GM23338 (cell line): ENCODE measurements around the gene HES3. TPM values are rescaled to one million over a fixed set of nuclear protein-coding genes. Genes with fewer than 3 reads are reported as not detected.
A peak's percentile ranks its signal among the peaks of the same experiment; 100 is the strongest.

Experiments used
- ATAC-seq: fragments of 200-7000 bp; cut with Tn5 transposase; 3 replicates; pipeline ENCODE4 v1.9.1; 2020
- DNase-seq: peaks from one replicate; pipeline ENCODE4 v3.0.0-alpha.2; 2015; ENCODE audit warnings: low spot score
- H2AFZ ChIP-seq: fragments of 200-600 bp; sonication (generic); 2 replicates; pipeline ENCODE4 v1.8.0; 2016; ENCODE audit warnings: antibody characterized with exemption, mild to moderate bottlenecking, moderate library complexity
- H3F3A ChIP-seq: fragments of 200-600 bp; sonication (generic); replicated peaks from 2 replicates; pipeline ENCODE4 v1.8.0; 2017; ENCODE audit warnings: antibody characterized with exemption, mixed run types, low read depth
- H3K27ac ChIP-seq: fragments of 200-600 bp; sonication (generic); 2 replicates; pipeline ENCODE4 v1.6.1; 2016; ENCODE audit warnings: low read depth
- H3K27me3 ChIP-seq: fragments of 200-600 bp; sonication (generic); 2 replicates; pipeline ENCODE4 v1.8.0; 2016; ENCODE audit warnings: mild to moderate bottlenecking, mixed run types, moderate library complexity; ENCODE audit not compliant: insufficient read depth
- H3K36me3 ChIP-seq: fragments of 200-600 bp; sonication (generic); 2 replicates; pipeline ENCODE4 v1.8.0; 2016; ENCODE audit warnings: mild to moderate bottlenecking; ENCODE audit not compliant: insufficient read depth
- H3K4me1 ChIP-seq: fragments of 200-600 bp; sonication (generic); 2 replicates; pipeline ENCODE4 v1.8.0; 2016; ENCODE audit warnings: mild to moderate bottlenecking, moderate library complexity; ENCODE audit not compliant: insufficient read depth
- H3K4me2 ChIP-seq: fragments of 200-600 bp; sonication (generic); 2 replicates; pipeline ENCODE4 v1.7.1; 2017; ENCODE audit warnings: mixed run types
- H3K4me3 ChIP-seq: fragments of 200-600 bp; sonication (generic); 2 replicates; pipeline ENCODE4 v1.6.1; 2016; ENCODE audit warnings: mixed run types
- H3K79me2 ChIP-seq: fragments of 200-600 bp; sonication (generic); replicated peaks from 2 replicates; pipeline ENCODE4 v1.8.0; 2017; ENCODE audit warnings: mild to moderate bottlenecking; ENCODE audit not compliant: insufficient read depth
- H3K9me2 ChIP-seq: fragments of 200-600 bp; sonication (generic); 2 replicates; pipeline ENCODE4 v1.8.0; 2017; ENCODE audit not compliant: insufficient read depth
- H4K20me1 ChIP-seq: fragments of 200-600 bp; sonication (generic); replicated peaks from 2 replicates; pipeline ENCODE4 v1.8.0; 2017; ENCODE audit warnings: mild to moderate bottlenecking; ENCODE audit not compliant: insufficient read depth
- H3K27ac Mint-ChIP-seq: 2 replicates; pipeline ENCODE4 v1.8.0; 2020; ENCODE audit warnings: inconsistent platforms, mild to moderate bottlenecking, moderate library complexity, mixed read lengths
- H3K27me3 Mint-ChIP-seq: 3 replicates; pipeline ENCODE4 v1.8.0; 2022; ENCODE audit warnings: low read depth, mild to moderate bottlenecking, moderate library complexity, mixed read lengths, inconsistent platforms; ENCODE audit not compliant: insufficient read depth, poor library complexity
- H3K36me3 Mint-ChIP-seq: 3 replicates; pipeline ENCODE4 v1.8.0; 2021; ENCODE audit warnings: low read depth, mild to moderate bottlenecking, inconsistent platforms, moderate library complexity, mixed read lengths
- H3K4me1 Mint-ChIP-seq: 3 replicates; pipeline ENCODE4 v1.8.0; 2020; ENCODE audit warnings: mild to moderate bottlenecking, inconsistent platforms, mixed read lengths
- H3K4me3 Mint-ChIP-seq: 3 replicates; pipeline ENCODE4 v1.8.0; 2021; ENCODE audit warnings: moderate library complexity, mild to moderate bottlenecking, inconsistent platforms, mixed read lengths
- H3K9me3 Mint-ChIP-seq: 3 replicates; pipeline ENCODE4 v1.8.0; 2020; ENCODE audit warnings: moderate library complexity, mild to moderate bottlenecking, inconsistent platforms, mixed read lengths
- CREB1 ChIP-seq: fragments of 250-450 bp; sonication (Bioruptor Pico); IDR thresholded peaks from 2 replicates; pipeline ENCODE4 v1.5.0; 2020; ENCODE audit warnings: low read depth, mild to moderate bottlenecking, moderate library complexity
- EZH2 ChIP-seq: fragments of 200-600 bp; sonication (generic); IDR thresholded peaks from one replicate; pipeline ENCODE4 v1.8.0; 2017; ENCODE audit warnings: antibody characterized with exemption, mild to moderate bottlenecking, low read depth; ENCODE audit not compliant: unreplicated experiment
- EZH2phosphoT487 ChIP-seq: fragments of 200-600 bp; sonication (generic); IDR thresholded peaks from one replicate; pipeline ENCODE4 v1.8.1; 2018; ENCODE audit warnings: antibody characterized with exemption; ENCODE audit not compliant: unreplicated experiment
- JUNB ChIP-seq: IDR thresholded peaks from one replicate; pipeline ENCODE4 v1.6.1; 2016; ENCODE audit warnings: antibody characterized with exemption; ENCODE audit not compliant: unreplicated experiment
- NANOG ChIP-seq: IDR thresholded peaks from 2 replicates; pipeline ENCODE4 v1.6.1; 2016; ENCODE audit warnings: antibody characterized with exemption, borderline replicate concordance
- POLR2AphosphoS5 ChIP-seq: IDR thresholded peaks from 2 replicates; pipeline ENCODE4 v1.6.1; 2016; ENCODE audit warnings: antibody characterized with exemption, low read depth
- STAT1 ChIP-seq: IDR thresholded peaks from one replicate; pipeline ENCODE4 v1.6.1; 2016; ENCODE audit warnings: antibody characterized with exemption; ENCODE audit not compliant: unreplicated experiment
- ZNF114 ChIP-seq: fragments of 250-450 bp; sonication (Bioruptor Pico); IDR thresholded peaks from 2 replicates; pipeline ENCODE4 v1.5.0; 2020; ENCODE audit warnings: mild to moderate bottlenecking, moderate library complexity
- ZNF331 ChIP-seq: fragments of 250-450 bp; sonication (Bioruptor Pico); IDR thresholded peaks from 2 replicates; pipeline ENCODE4 v1.5.0; 2020; ENCODE audit warnings: low read depth, mild to moderate bottlenecking, moderate library complexity
- polyA plus RNA-seq: library from polyadenylated mRNA; unstranded; fragments of >200 nt; fragmentation: Nextera tagmentation; extraction: Ambion mirVana; gene quantifications from 2 replicates; pipeline ENCODE4 v1.2.1, GENCODE V29; 2016
- total RNA-seq: library from RNA; depleted of rRNA; stranded (reverse); fragments of >200 nt; shearing (Covaris generic); gene quantifications from 2 replicates; pipeline ENCODE4 v1.2.3, GENCODE V29; 2014
- TF ChIP-seq, protein P1 (sequence below): IDR thresholded peaks from 2 replicates; pipeline ENCODE4 v1.6.1; 2016; ENCODE audit warnings: antibody characterized with exemption
- TF ChIP-seq, protein P2 (sequence below), 2 experiments: fragments of 200-600 bp in 1 of 2; sonication (generic) in 1 of 2; conservative IDR thresholded peaks; 2 replicates each; pipeline versions ENCODE4 v1.5.1 to v1.6.1; 2016 to 2017; ENCODE audit warnings: antibody characterized with exemption in 2 of 2, low read depth in 2 of 2, mild to moderate bottlenecking in 2 of 2, moderate library complexity in 1 of 2
- TF ChIP-seq, protein P3 (sequence below): IDR thresholded peaks from one replicate; pipeline ENCODE4 v1.6.1; 2018; ENCODE audit warnings: antibody characterized with exemption; ENCODE audit not compliant: unreplicated experiment

The HES3 gene
- total and polyA plus RNA-seq, 2 experiments from 2014 or later: 7.1 to 50.4 TPM

DNA sequence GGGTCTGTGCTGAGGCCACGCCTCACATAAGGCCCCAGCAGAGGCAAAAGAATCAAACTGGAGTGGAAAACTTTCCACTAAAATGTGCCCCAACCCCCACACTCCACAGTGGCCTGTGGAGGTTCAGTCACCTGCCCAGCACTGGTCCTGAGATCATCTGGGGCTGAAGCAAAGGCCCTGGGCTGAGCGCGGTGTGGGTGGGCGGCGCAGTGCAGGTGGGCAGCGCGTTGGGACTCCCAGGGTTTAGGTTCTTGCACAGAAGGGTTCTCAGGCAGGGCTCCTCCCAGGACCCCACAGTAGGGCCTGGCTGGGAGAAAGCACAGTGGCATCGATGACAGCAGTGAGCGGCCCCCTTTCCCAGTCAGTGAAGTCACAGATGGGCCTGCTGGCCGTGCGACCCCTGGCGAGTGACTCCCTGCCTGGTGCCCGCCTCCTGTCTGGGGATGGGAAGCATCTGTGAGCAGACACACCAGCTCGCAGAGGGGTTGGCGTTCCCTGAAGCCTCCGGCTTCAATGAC lies 30.7 kb downstream of the HES3 start:
- Histone ChIP-seq H3K27ac (no peak overlapping the region), H3F3A (no peaks in the 10 kb centered on the region), H3K9me2 (no peaks in the 10 kb centered on the region), H2AFZ (no peak overlapping the region), H3K27me3 (no peaks in the 10 kb centered on the region), H3K4me2 (no peak overlapping the region), H3K4me3 (no peak overlapping the region), H4K20me1 (no peaks in the 10 kb centered on the region; the same call in 1 of the 2 replicates), H3K79me2 (no peaks in the 10 kb centered on the region), H3K36me3 (no peaks in the 10 kb centered on the region), H3K4me1 (peaks cover 5% of the 10 kb centered on the region; the same call in 1 of the 2 replicates)
- TF ChIP-seq EZH2phosphoT487 (no peak), NANOG (no peak)
- TF ChIP-seq, protein P1, sequence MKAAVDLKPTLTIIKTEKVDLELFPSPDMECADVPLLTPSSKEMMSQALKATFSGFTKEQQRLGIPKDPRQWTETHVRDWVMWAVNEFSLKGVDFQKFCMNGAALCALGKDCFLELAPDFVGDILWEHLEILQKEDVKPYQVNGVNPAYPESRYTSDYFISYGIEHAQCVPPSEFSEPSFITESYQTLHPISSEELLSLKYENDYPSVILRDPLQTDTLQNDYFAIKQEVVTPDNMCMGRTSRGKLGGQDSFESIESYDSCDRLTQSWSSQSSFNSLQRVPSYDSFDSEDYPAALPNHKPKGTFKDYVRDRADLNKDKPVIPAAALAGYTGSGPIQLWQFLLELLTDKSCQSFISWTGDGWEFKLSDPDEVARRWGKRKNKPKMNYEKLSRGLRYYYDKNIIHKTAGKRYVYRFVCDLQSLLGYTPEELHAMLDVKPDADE: no peak
- H3K9me3 Mint-ChIP-seq: no peaks in the 10 kb centered on the region
- H3K4me3 Mint-ChIP-seq: no peak overlapping the region
- ATAC-seq: no peak
- no peak for DNase-seq
- H3K27me3 Mint-ChIP-seq: peaks cover 20% of the 10 kb centered on the region
- H3K27ac Mint-ChIP-seq: no peak overlapping the region
- peaks cover 34% of the 10 kb centered on the region for H3K4me1 Mint-ChIP-seq
- H3K36me3 Mint-ChIP-seq: peaks cover 4% of the 10 kb centered on the region; the same call in 1 of the 3 replicates

DNA sequence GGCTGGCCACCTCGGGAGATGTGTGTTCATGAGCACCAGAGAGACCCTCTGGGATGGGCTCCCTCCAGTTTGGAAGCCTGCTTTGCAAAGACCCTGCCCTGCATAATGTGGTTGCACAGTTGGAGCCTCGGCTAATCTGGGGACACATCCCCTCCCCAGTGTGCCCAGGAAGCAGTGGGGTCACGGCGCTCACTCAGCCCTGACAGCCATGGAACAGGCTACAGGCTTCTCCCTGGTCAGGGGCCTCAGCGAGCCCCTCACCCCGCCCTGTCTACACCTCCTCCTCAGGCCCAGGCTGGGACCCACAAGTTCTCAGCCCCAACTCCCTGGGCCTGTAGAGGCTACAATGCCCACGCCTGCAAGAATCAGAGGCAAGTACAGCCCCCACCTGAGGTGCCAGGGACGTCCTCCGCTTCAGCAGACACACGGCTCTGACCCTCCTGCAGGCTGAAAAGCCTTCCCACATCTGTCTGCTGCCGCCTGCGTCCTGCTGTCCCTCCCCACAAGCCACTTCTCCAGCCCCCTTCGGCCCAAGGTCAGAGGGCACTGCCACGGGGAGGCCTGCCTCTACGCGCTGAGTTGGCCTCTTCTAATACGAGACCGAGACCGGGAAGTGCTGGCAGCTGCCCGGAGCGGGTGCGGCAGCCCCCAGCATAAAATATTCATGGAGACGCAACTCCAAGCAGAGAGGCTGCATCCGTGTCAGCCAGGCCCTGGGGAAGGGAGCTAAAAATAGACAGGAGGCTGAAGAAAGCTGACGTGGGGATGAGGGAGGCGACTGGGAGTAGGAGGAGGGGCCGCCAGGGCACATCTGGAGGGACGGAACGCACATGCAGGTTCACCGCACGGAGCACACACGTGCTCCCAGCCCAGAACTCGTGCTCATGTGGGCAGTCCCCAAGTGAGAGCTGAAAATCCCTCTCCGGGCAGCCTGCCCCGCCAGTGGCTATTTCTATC lies 32.1 kb downstream of the HES3 start:
- Histone ChIP-seq H3K4me3 (no peak overlapping the region), H3K9me2 (no peaks in the 10 kb centered on the region), H3K36me3 (no peaks in the 10 kb centered on the region), H3K27ac (0 out of 2 replicates have a peak overlapping the region, but pooled peaks have one; percentile 26), H3K4me1 (peaks cover 5% of the 10 kb centered on the region; the same call in 1 of the 2 replicates), H2AFZ (no peak overlapping the region), H3K27me3 (no peaks in the 10 kb centered on the region), H3F3A (no peaks in the 10 kb centered on the region), H3K79me2 (no peaks in the 10 kb centered on the region), H3K4me2 (no peak overlapping the region), H4K20me1 (no peaks in the 10 kb centered on the region; the same call in 1 of the 2 replicates)
- DNase-seq: peak; percentile 36
- peaks cover 4% of the 10 kb centered on the region; the same call in 1 of the 3 replicates for H3K36me3 Mint-ChIP-seq
- ATAC-seq: no peak
- no peak overlapping the region; the same call in 2 of the 3 replicates for H3K4me3 Mint-ChIP-seq
- no peaks in the 10 kb centered on the region for H3K9me3 Mint-ChIP-seq
- peak overlapping the region; percentile 84 for H3K27ac Mint-ChIP-seq
- H3K4me1 Mint-ChIP-seq: peaks cover 31% of the 10 kb centered on the region
- H3K27me3 Mint-ChIP-seq: peaks cover 18% of the 10 kb centered on the region
- TF ChIP-seq, protein P2, sequence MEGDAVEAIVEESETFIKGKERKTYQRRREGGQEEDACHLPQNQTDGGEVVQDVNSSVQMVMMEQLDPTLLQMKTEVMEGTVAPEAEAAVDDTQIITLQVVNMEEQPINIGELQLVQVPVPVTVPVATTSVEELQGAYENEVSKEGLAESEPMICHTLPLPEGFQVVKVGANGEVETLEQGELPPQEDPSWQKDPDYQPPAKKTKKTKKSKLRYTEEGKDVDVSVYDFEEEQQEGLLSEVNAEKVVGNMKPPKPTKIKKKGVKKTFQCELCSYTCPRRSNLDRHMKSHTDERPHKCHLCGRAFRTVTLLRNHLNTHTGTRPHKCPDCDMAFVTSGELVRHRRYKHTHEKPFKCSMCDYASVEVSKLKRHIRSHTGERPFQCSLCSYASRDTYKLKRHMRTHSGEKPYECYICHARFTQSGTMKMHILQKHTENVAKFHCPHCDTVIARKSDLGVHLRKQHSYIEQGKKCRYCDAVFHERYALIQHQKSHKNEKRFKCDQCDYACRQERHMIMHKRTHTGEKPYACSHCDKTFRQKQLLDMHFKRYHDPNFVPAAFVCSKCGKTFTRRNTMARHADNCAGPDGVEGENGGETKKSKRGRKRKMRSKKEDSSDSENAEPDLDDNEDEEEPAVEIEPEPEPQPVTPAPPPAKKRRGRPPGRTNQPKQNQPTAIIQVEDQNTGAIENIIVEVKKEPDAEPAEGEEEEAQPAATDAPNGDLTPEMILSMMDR (conservative IDR thresholded peaks at IDR 0.05; ENCODE audit: low read depth in 2 of 2): no peak
- TF ChIP-seq NANOG (no peak), EZH2 (no peak), CREB1 (no peak), EZH2phosphoT487 (no peak), JUNB (no peak), STAT1 (no peak), POLR2AphosphoS5 (no peak), ZNF114 (CRISPR knock-in tag) (no peak), ZNF331 (CRISPR knock-in tag) (no peak)
- TF ChIP-seq, protein P1: no peak
- TF ChIP-seq, protein P3, sequence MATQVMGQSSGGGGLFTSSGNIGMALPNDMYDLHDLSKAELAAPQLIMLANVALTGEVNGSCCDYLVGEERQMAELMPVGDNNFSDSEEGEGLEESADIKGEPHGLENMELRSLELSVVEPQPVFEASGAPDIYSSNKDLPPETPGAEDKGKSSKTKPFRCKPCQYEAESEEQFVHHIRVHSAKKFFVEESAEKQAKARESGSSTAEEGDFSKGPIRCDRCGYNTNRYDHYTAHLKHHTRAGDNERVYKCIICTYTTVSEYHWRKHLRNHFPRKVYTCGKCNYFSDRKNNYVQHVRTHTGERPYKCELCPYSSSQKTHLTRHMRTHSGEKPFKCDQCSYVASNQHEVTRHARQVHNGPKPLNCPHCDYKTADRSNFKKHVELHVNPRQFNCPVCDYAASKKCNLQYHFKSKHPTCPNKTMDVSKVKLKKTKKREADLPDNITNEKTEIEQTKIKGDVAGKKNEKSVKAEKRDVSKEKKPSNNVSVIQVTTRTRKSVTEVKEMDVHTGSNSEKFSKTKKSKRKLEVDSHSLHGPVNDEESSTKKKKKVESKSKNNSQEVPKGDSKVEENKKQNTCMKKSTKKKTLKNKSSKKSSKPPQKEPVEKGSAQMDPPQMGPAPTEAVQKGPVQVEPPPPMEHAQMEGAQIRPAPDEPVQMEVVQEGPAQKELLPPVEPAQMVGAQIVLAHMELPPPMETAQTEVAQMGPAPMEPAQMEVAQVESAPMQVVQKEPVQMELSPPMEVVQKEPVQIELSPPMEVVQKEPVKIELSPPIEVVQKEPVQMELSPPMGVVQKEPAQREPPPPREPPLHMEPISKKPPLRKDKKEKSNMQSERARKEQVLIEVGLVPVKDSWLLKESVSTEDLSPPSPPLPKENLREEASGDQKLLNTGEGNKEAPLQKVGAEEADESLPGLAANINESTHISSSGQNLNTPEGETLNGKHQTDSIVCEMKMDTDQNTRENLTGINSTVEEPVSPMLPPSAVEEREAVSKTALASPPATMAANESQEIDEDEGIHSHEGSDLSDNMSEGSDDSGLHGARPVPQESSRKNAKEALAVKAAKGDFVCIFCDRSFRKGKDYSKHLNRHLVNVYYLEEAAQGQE: no peak
